Esophagus mucosa (tissue), 1 donor: ENCODE measurements around the gene BRSK2. TPM values are rescaled to one million over a fixed set of nuclear protein-coding genes. Genes with fewer than 3 reads are reported as not detected.

Source experiments
- ATAC-seq: fragments of 200-7000 bp; cut with Tn5 transposase; one replicate; pipeline ENCODE4 v1.9.1; 2020
- total RNA-seq: library from RNA; stranded (reverse); gene quantifications from one replicate; pipeline ENCODE4 v1.2.4, GENCODE V29; 2023
- donor health status: DM: yes; HTN: yes; CAD: no.

The BRSK2 gene
- total RNA-seq, 1 donor from 2014 or later = 0.08 TPM

DNA sequence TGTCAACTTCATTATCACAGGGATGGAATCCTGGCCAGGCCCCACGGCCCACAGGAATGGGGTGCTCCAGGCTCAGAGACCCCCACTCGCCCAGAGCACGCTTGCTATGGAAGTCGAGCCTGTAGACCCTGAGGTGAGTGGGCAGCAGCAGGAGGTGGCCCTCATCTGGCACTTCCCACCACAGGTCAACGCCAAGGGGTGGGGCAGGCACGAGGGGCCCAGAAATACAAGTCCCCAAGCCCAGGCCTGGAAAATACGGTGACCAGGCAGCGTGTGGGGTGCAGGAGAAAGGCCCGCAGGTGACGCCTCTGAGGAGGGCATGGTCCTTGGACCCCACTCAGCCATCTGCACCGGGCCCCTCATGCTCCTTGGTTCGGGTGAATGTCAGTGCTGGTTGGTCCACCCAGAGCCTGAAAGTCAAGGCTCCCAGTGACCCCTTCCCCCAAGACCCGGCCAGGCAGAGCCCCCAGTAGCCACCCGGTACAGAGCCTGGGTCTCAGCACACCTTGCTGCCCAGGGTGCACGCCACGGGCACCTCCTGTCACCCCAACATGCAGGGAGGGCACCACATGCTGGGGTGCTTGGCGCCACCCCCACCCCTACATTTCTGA lies 94.4 kb downstream of the BRSK2 start:
- no peak for ATAC-seq

DNA sequence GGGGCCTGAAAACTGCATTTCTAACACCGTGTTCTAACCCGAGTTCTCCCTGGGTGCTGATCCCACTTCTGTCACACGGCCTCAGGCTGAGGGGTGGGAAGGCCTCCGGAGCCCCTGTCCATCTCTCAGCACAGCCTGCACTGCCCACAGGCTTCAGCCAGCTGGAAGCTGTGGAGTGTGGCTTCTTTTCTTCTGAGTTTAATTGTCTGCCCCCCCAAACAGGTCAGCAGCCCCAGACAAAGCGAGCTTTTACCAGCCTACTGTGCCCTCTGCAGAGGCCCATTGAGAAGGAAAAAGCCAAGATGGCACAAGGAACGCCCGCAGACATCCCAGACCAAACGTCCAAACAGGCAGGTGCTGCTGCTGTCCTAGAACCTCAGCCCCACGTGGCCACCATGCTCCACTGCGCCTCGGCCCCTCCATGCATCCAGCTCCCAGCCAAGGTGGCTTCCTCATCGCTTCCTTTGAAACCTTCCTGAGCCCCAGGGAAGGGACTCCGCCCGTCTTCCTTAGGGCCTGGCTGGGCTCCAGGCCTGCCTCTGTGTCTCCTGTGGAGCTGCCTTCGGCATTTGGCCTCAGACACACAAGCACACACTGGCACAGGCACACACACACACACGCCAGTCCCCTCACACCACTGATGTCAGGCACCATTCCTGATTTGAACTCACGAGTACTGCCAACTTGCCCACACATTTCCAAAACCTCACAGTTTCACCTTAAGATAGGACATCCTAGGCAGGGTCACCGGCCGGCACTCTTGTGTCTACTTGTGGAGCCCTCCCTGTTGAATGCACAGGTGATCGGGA lies 95.2 kb downstream of the BRSK2 start:
- ATAC-seq = no peak

DNA sequence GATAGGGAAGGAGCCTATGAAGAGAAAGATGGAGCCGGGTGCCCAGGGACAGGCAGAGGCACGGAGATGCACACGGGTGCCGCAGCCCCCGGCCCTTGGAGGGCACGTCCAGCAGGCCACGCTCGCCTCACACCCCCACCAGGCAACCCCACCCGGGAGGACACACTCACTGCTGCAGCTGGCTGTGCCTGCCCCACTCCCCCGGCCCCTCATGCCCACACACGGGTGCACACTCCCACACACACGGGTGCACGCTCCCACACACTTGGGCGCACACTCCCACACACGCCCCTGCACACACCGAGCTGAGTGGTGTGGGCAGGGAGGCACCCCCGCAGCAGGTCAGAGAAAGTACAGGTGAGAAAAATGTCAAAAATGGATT lies 95.8 kb downstream of the BRSK2 start:
- no peak for ATAC-seq

DNA sequence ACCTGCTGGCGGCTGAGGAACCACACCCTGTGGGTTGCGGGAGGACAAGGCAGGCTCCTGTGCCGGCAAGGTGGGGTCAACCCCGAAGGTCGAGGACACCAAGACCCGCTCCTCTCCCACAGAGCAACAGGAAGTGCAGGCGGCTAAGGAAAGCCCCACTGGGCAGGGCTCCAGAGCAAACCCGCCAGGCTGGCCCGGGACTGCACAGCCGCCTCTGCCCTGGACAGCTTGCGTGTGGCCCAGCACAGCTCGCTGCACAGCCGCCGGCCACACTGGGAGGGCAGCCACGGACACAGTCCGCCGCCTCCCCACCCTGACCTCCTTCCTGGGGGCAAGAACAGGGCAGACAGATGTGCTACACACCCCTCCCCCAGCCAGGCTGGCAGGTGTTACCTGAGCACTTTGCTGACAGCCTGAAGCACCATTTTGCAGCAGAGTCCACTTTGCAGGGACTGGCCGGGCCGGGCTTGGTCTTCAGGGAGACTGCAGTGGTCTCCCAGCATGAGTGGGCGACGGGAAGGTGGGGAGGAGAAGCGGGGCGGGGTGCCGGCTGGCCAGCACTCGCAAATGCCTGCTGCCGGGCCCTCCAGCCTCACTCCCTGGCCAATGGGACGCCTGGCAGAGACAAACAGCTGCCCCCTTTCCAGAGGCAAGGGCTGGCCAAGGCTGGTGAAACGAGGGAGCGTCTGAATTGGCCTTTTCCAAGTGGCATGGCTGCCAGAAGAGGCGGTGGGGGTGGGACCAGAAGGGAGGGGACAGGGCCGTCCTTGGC lies 96.5 kb downstream of the BRSK2 start, which contains the start of gene MOB2:
Gene MOB2 (minus strand): TSS at position 726 of the 772 bp plus-strand sequence. CDS start 223 bp downstream, at position 503.
- peak; percentile 78 for ATAC-seq

DNA sequence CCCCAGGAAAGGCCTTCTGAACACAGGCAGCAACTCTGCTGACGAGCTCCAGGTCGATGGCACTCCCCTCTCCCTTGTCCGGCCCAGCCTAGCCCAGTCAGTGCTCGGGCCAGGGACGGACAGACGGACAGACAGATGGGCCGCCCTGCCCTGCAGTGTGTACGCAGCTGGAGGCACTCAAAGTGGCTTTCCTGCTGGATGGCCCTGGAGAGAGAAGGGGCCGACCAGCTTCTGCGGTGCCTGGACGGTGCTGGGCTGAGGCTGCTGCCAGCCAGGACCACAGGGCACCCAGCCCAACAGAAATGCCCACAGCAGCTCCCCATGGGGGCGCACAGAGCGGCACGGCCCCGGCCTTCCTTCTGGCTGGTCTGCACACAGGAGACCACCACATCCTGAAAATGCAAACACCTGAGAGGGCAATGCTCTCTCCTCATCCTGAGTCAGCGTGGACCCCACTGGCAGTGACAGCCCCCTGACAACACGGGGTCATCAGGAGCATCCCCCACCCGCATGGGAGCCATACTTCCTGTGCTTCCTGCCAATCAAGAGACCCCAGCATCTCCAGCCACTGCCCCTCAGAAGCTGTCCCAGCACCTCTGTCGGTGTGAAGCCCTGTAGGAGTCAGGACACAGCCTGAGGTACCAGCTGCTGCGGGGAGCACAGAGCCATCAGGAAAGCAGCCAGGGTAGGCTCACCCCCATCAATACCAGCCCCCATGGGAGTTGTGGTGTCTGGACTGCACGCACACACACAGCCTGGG lies 97.5 kb downstream of the BRSK2 start:
- no peak for ATAC-seq

DNA sequence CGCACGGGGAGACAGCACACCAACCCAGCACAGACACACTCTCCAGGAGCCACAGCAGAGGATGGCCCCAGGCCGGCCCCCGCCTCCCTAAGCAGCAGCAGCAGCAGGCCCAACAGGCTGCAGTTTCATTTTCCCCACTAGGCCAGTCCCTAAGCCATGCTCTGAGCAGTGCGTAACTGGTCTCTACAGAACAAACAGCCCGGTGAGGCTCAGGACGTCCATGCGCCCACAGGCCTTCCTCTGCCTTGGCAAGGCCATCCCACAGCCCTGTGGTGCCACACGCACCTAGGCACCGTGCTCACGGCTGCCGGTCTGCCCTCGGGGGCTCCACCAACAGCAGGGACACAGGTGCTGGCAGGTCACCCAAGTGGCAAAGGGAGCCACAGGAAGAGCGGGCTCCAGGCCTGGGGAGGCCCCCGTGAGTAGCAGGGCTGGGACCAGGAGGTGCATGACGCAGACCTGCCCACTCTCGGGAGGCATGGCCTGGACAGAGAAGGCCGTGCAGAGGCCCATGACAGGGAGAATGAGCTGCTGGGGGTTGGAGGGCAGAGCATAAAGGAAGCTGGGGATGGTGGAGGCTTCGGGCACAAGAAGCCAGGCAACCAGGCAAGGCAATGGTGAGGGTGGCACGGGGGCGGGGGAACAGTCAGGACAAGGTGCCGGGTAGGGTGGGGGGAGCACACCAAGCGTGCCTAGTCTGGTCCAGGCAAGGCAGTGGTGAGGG lies 98.3 kb downstream of the BRSK2 start:
- ATAC-seq = no peak

DNA sequence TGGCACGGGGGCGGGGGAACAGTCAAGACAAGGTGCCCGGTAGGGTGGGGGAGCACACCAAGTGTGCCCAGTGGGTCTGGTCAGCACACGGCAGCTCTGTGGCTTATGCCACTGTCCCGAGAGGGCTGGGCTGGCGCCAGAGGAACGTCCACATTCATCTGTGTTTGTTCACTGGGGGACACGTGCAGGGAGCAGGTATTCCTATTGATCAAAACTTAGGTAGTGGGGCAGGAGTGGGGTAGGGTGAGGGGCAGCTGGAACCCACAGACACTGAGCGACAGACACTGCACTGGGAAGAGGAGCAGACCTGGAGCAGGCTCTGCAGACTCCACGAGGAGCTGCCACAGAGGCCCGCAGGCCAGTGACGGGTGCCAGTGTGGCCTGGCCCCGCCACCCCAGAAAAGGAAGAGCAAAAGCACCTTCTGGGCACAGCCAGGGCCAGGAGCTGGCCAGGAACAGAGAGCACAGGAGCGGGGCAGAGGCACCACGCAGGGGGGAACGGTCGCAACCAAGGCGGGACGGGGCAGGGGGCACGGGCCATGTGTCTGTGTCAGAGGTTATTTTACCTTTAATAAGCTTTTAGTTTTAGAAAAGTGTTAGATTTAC lies 98.9 kb downstream of the BRSK2 start:
- ATAC-seq = no peak

DNA sequence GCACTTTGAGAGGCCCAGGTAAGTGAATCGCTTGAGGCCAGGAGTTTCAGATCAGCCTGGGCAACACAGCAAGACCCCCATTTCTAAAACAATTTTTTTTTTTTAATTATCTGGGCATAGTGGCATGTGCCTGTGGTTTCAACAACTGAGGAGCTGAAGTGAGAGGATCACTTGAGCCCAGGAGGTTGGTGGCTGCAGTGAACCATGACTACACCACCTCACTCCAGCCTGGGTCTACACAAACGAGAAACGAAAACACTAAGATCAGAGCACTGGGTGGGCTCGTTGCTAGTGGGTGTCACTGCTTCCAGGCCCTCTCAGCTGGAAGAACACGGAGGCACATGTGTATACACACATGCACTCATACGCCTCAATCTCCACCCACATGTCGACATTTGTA lies 100.9 kb downstream of the BRSK2 start:
- no peak for ATAC-seq

DNA sequence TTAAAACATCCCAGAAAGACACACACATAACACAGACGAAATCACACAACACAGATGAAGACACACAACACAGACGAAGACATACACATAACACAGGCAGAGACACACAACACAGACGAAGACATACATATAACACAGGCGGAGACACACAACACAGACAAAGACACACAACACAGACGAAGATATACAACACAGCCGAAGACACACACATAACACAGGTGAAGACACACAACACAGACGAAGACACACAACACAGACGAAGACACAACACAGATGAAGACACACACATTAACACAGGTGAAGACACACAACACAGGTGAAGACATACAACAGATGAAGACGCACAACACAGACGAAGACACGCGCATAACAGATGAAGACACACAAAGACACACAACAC lies 101.6 kb downstream of the BRSK2 start:
- no peak for ATAC-seq

DNA sequence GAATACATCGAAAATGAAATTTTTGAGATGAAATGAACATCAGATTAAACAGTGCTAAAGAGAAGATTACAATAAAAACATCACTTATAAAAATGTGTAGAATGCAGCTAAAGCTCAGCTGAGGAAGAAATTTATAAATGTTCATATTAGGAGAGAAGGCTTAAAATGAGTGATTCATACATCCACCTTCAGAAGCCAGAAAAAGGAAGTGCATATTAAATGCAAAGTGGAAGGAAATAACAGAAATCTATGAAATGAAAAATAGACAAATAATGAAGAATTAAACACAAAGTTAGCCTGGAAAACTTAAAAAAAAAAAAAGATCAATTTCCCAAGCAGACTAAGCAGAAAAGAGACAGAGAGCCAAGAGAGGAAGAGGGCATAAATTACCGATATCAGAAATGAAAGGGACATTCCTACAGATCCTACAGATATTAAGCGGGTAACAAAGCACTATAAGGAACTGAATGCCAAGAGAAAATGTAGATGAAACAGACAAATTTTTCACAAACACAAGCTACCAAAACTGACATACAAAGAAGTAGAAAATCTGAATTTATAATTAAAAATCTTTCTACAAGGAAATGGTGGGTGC lies 104.0 kb downstream of the BRSK2 start:
- ATAC-seq = no peak

DNA sequence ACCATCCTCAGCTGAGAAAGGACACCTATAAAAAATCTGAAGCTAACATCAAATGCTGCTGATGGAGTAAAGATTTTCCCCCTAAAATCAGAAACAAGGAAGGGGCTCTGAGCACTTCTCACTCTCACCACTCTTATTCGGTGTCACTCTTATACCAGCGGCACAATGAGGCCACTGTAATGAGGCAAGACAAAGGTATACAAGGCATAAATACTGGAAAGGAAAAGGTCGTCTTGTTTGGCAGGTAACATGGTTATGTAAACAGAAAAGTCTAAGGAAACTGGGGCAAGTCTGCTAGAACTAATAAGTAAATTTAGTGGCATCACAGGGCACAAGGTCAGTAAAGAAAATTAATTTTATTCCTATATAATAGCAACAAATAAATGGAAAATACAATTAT lies 104.9 kb downstream of the BRSK2 start:
- no peak for ATAC-seq

DNA sequence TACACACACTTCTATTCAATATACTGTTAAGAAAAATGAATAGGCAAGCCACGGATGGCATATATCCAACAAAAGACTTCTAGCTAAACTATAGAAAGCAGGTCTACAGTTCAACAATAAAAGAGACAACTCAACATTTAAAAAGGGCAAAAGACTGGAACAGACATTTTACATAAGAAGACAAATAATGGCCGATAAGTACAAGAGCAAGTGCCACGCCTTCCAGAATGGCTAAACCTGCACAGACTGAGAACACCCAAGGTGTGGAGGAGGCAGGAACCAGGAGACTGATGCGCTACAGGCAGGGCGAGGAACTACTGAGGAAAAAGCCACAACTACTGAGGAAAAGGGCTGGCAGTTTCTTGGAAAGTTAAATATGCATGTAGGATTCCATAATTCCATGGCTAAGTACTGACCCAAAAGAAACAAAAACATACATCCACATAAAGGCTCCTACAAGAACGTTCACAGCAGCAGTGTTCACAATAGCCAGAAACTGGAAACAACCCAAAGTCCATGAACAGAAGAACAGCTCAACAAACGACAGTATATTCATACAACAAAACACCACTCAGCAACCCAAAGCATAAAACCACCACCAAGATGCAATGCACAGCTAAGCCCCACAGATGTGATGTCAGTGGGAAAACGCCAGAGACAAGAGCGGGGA lies 106.5 kb downstream of the BRSK2 start:
- peak; percentile 56 for ATAC-seq

DNA sequence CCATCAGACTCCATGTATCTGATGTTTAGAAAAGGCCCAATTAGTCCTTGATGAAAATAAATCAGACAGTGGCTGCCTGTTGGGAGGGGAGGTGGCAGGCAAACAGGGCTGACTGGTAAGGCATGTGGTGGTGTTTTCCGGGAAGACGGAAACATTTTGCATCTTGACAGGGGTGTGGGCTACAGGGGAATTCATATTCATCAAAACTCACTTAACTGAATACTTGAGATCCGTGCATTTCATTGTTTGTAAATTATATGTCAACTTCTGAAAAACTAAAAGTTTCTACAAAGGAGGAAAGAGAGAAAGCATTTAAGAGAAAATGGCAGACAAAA lies 107.0 kb downstream of the BRSK2 start:
- ATAC-seq = no peak

DNA sequence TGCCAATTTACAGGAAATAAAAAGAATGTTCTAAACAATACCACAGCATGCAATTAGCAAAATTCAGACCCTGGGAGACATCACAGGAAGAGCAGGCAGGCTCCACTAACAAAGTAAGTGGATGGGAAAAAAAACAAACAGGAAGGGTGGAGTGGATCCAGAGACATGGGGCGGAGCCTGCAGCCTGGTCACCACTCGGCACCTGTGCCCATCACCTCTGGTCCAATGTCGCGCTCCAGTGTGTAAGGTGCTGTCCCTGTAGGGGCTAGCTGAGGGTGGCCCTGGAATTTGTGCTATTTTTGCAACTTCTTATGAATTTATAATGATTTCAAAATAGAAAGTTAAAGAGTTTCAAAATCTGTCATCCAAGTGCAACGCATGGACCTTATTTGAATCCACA lies 107.9 kb downstream of the BRSK2 start:
- no peak for ATAC-seq

DNA sequence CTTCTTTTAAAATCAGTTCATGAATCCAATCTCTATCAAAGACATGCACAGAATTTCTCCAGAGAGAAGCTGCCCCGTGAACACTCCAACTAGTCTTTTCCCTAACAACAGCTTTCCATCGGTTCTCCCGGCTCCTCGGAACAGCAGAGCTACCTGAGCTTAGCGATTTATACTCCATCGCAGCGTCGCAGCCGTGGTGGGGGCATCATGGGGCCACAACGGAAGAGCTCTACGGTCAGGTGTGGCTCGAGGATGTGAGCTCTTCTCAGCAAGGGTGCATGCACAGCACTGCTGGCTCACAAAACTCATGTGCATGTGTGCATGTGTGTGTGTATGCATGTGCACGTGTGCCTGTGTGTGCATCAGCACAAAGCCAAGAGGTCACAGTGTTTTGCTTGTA lies 108.5 kb downstream of the BRSK2 start:
- ATAC-seq = no peak

DNA sequence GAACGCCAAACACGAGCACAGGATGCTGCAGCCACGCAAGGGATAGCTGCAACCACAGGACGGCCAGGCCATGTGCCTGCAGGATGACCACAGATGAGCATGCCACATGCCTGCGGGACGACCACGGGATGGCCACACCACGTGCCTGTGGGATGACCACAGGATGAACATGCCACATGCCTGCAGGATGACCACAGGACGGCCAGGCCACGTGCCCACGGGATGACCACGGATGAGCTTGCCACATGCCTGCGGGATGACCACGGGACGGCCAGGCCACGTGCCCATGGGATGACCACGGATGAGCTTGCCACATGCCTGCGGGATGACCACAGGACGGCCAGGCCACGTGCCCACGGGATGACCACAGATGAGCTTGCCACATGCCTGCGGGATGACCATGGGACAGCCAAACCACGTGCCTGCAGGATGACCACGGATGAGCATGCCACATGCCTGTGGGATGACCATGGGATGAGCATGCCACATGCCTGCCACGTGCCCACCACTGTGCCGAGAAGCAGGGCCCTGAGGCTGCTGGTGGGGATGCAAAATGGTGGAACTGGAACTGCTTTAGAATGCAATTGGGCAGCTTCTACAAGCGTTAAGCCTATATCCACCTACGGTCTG lies 109.6 kb downstream of the BRSK2 start:
- no peak for ATAC-seq

DNA sequence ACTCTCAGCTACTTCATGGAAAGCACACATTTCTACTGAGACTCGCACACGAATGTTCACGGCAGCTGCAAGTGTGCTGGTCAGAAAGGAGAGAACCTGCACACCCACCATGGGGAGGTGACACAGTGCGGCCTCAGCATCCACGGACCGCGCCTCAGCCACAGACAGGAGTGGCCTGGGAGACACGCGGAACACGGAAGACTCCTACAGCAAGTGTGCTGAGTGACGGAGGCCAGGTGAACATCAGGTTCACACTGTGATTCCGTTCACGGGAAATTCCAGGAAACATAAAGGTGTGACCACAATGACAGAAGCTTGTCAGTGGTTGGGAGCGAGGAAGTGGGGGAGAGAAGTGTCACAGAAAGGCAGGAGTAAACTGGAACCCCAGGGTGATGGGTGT lies 110.2 kb downstream of the BRSK2 start:
- ATAC-seq = no peak

DNA sequence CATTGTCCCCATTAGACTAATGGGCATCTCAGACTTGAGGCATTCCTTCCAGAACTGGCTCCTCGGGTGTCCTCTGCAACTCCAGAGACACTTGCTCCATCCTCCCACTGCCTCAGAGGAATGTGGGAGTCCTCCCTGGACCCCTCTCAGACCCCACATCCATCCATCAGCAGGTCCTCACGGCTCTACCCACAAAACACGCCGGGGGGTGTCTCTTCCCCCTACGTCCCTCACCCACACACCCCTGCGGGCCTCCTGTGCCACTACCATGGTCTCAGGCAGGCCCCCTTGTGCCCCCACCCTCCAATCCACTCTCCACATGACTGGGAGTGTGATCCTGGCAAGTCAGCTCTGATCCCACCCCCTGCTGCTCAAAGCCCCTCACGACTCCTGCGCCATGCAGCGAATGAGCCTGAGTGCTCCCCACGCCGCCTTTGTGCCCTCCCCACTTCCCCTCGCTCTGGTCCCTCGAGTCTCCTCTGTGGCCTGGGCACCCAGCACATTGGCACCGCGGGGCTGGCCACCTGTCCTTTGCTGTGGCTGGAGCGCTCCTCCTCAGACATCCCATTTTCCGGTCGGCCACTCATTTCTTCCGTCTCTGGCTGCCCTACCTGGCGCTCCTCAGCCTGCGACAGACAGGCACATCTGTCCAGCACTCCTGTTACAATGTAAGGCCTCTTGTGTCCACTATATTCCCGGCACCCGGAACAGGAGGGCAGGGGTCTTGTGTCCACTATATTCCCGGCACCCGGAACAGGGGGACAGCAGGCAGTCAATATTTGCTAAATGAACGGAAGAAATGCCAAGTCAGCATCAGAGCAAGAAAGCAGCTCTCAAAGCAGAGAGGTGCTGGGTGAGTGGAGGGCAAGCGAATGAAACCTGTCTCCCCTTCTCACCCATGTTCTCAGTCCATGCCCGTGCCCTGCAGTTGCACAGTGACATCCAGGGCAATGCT lies 111.0 kb downstream of the BRSK2 start:
- no peak for ATAC-seq
